ENCODE data around the gene AKR1B15. TPM values are rescaled to one million over a fixed set of nuclear protein-coding genes. Genes with fewer than 3 reads are reported as not detected.

Gene AKR1B15
- total RNA-seq, 2 donors from 2014 or later = 1.0 TPM; not detected in 1

- 29% methylated on average over 11 of the region's 11 CpGs for WGBS
- no peaks in the 10 kb centered on the region for H3K4me1 ChIP-seq (replicated peaks)
- no peak overlapping the region for H3K4me3 ChIP-seq
- intact Hi-C loops (cut with DNase I) = loop anchor here (10.0 kb wide), 1 partner anchor 48 kb away; no protein-coding TSS in a partner anchor
- H3K27me3 ChIP-seq (replicated peaks; ENCODE audit: insufficient read depth) = no peaks in the 10 kb centered on the region
- TF ChIP-seq, protein P1, sequence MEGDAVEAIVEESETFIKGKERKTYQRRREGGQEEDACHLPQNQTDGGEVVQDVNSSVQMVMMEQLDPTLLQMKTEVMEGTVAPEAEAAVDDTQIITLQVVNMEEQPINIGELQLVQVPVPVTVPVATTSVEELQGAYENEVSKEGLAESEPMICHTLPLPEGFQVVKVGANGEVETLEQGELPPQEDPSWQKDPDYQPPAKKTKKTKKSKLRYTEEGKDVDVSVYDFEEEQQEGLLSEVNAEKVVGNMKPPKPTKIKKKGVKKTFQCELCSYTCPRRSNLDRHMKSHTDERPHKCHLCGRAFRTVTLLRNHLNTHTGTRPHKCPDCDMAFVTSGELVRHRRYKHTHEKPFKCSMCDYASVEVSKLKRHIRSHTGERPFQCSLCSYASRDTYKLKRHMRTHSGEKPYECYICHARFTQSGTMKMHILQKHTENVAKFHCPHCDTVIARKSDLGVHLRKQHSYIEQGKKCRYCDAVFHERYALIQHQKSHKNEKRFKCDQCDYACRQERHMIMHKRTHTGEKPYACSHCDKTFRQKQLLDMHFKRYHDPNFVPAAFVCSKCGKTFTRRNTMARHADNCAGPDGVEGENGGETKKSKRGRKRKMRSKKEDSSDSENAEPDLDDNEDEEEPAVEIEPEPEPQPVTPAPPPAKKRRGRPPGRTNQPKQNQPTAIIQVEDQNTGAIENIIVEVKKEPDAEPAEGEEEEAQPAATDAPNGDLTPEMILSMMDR (IDR thresholded peaks at IDR 0.05) = no peak
- TF ChIP-seq POLR2A (IDR thresholded peaks at IDR 0.05) (no peak), POLR2AphosphoS5 (IDR thresholded peaks at IDR 0.05) (no peak)
- no peak overlapping the region for H3K27ac ChIP-seq
- no peak for DNase-seq (ENCODE audit: low spot score)
- H3K36me3 ChIP-seq = no peaks in the 10 kb centered on the region
- no peaks in the 10 kb centered on the region for H3K9me3 ChIP-seq
Measured at GRCh38 chr7:134602881-134603451, 54.1 kb downstream of the AKR1B15 start.

DNA sequence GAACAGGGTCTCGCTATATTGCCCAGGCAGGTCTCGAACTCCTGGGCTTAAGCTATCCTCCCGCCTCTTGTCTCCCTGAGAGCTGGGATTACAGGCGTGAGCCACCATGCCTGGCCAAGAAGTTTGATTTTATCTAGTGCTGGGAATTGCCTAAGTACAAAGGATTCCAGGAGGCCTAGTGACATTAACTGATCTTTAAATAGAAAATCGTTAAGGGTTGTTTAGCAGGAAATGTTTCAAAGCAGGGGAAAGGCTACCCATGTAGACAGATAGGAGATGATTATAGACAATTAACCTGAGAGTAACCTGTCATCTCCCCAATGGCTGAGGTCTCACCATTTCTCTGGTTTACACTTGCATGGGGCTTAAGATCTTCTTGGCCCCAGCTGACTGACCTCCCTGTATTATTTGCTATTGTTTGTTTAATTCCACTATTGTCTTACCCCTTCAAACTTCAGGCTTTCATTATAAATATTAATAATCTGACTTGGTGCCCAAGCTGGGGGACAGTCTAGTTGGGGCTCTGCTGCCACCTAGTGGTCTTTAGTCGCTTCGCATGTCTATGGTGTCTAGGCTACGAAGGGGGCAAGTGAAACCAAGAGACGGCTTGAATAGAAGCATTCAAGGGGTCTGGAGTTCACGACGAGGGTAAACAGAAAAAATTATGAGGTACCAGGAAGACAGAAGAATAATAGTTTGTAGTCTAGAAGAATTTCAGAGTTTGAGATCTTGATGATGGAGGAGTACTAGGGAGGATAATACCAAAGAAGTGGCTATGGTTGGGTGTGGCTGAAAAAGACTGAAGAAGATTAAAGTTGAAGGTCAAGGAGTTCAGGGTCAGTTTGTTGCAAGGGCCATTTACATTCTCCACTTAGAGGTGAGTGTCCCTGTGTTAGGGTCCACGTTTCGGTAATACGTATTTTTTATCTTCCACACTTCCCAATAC lies 57.3 kb downstream of the AKR1B15 start:
- Histone ChIP-seq H3K27ac (peak overlapping the region in 1 of 2 donors; percentile 48), H3K4me3 (no peak overlapping the region), H3K36me3 (no peaks in the 10 kb centered on the region), H3K27me3 (replicated peaks; ENCODE audit: insufficient read depth) (no peaks in the 10 kb centered on the region), H3K9me3 (no peaks in the 10 kb centered on the region), H3K4me1 (replicated peaks) (no peaks in the 10 kb centered on the region)
- 23% methylated on average over 14 of the region's 14 CpGs for WGBS
- DNase-seq (ENCODE audit: low spot score) = peak; percentile 64
- no peak for TF ChIP-seq POLR2A (IDR thresholded peaks at IDR 0.05)
- TF ChIP-seq, protein P1 (IDR thresholded peaks at IDR 0.05) = peak; percentile 75 to 88 (median 84)
- intact Hi-C loops (cut with DNase I) = loop anchor here (2.0 to 10.0 kb wide), 3 partner anchors 51 to 173 kb away; no protein-coding TSS in a partner anchor

- intact Hi-C loops (cut with DNase I) = no loop called here
- Histone ChIP-seq H3K4me1 (replicated peaks) (no peaks in the 10 kb centered on the region), H3K27me3 (replicated peaks; ENCODE audit: insufficient read depth) (no peaks in the 10 kb centered on the region), H3K9me3 (no peaks in the 10 kb centered on the region), H3K27ac (no peak overlapping the region), H3K4me3 (no peak overlapping the region), H3K36me3 (no peaks in the 10 kb centered on the region)
- TF ChIP-seq POLR2AphosphoS5 (IDR thresholded peaks at IDR 0.05) (no peak), POLR2A (IDR thresholded peaks at IDR 0.05) (no peak)
- TF ChIP-seq, protein P1 (IDR thresholded peaks at IDR 0.05) = no peak
- DNase-seq (ENCODE audit: low spot score) = no peak
- 92% methylated on average over 6 of the region's 6 CpGs for WGBS
Measured at GRCh38 chr7:134611611-134612151, 62.8 kb downstream of the AKR1B15 start.

DNA sequence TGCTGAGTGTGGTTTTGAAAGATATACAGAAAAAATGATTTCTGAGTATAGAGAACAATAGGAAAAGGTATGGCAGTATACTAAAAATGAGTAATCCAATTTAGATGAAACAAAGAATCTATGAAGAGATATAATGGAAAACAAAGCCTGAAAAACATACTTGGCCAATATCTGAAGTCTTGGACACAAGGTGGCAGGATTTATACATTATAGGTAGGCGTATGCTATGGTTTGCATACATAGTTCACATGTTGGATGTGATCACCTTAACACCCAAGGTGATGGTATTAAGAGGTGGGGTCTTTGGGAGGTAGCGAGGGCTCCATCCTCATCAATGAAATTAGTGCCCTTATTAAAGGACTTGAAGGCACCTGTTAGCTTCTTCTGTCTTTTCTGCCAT lies 63.3 kb downstream of the AKR1B15 start:
- no peaks in the 10 kb centered on the region for H3K4me1 ChIP-seq (replicated peaks)
- H3K9me3 ChIP-seq = no peaks in the 10 kb centered on the region
- no peak overlapping the region for H3K4me3 ChIP-seq
- intact Hi-C loops (cut with DNase I) = no loop called here
- no peaks in the 10 kb centered on the region for H3K27me3 ChIP-seq (replicated peaks; ENCODE audit: insufficient read depth)
- no peak overlapping the region for H3K27ac ChIP-seq
- TF ChIP-seq POLR2A (IDR thresholded peaks at IDR 0.05) = no peak
- no peak for TF ChIP-seq POLR2AphosphoS5 (IDR thresholded peaks at IDR 0.05)
- TF ChIP-seq, protein P1 (IDR thresholded peaks at IDR 0.05) = no peak
- no peak for DNase-seq (ENCODE audit: low spot score)
- no peaks in the 10 kb centered on the region for H3K36me3 ChIP-seq
- 93% methylated on average over 2 of the region's 2 CpGs for WGBS
